ENCODE results near the gene HDAC1. TPM values are rescaled to one million over a fixed set of nuclear protein-coding genes. Genes with fewer than 3 reads are reported as not detected.

HDAC1 gene
- total and polyA plus RNA-seq, 2 of the 13 experiments (the other 11 are each of a cell fraction or from before 2014, with no cell fraction given) = 93.5 to 189 TPM

GRCh38 chr1:32249831-32250525 is 41.9 kb upstream of the HDAC1 start (continued):
- 0 out of 2 replicates have a peak, but pooled peaks have one; percentile 54 for TF ChIP-seq ZNF83 (CRISPR knock-in tag; IDR thresholded peaks at IDR 0.05; ENCODE audit: borderline replicate concordance)
- peak; percentile 36; the same call in 1 of the 2 replicates for TF ChIP-seq ZHX1 (CRISPR knock-in tag; IDR thresholded peaks at IDR 0.05; ENCODE audit: low read depth)
- TF ChIP-seq ISX (CRISPR knock-in tag; conservative IDR thresholded peaks at IDR 0.05) = no peak
- TF ChIP-seq ZNF710 (CRISPR knock-in tag; IDR thresholded peaks at IDR 0.05; ENCODE audit: borderline replicate concordance) = peak; percentile 88
- TF ChIP-seq, protein P1, sequence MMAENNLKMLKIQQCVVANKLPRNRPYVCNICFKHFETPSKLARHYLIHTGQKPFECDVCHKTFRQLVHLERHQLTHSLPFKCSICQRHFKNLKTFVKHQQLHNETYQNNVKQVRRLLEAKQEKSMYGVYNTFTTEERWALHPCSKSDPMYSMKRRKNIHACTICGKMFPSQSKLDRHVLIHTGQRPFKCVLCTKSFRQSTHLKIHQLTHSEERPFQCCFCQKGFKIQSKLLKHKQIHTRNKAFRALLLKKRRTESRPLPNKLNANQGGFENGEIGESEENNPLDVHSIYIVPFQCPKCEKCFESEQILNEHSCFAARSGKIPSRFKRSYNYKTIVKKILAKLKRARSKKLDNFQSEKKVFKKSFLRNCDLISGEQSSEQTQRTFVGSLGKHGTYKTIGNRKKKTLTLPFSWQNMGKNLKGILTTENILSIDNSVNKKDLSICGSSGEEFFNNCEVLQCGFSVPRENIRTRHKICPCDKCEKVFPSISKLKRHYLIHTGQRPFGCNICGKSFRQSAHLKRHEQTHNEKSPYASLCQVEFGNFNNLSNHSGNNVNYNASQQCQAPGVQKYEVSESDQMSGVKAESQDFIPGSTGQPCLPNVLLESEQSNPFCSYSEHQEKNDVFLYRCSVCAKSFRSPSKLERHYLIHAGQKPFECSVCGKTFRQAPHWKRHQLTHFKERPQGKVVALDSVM (CRISPR knock-in tag; IDR thresholded peaks at IDR 0.05) = 0 out of 2 replicates have a peak, but pooled peaks have one; percentile 35
- peak; percentile 84 for TF ChIP-seq IKZF5 (CRISPR knock-in tag; IDR thresholded peaks at IDR 0.05)
- 0 out of 2 replicates have a peak, but pooled peaks have one; percentile 9 for TF ChIP-seq ZKSCAN1 (IDR thresholded peaks at IDR 0.05; ENCODE audit: low read length)
- peak; percentile 76 for TF ChIP-seq FOXP4 (CRISPR knock-in tag; IDR thresholded peaks at IDR 0.05)
- TF ChIP-seq ZNF503 (CRISPR knock-in tag; IDR thresholded peaks at IDR 0.05) = 0 out of 2 replicates have a peak, but pooled peaks have one; percentile 74
- peak; percentile 82 for TF ChIP-seq ZBTB7B (CRISPR knock-in tag; IDR thresholded peaks at IDR 0.05)
- 0 out of 2 replicates have a peak, but pooled peaks have one; percentile 42 for TF ChIP-seq FUBP1 (CRISPR knock-in tag; IDR thresholded peaks at IDR 0.05; ENCODE audit: borderline replicate concordance)
- TF ChIP-seq RXRB (CRISPR knock-in tag; IDR thresholded peaks at IDR 0.05; ENCODE audit: borderline replicate concordance) = peak; percentile 97

All from HepG2 (cell line).